GM12875 (cell line): ENCODE measurements around the gene NEK1.

Experiments
- H3K4me3 ChIP-seq: one replicate; pipeline ENCODE4 v1.5.1; 2011; ENCODE audit warnings: low read depth, low read length, control low read depth
- CTCF ChIP-seq: IDR thresholded peaks from 2 replicates; pipeline ENCODE4 v1.5.1; 2011; ENCODE audit warnings: low read depth, mild to moderate bottlenecking, control low read depth, inconsistent platforms, low read length, moderate library complexity, borderline replicate concordance; ENCODE audit not compliant: insufficient read depth

Gene NEK1

GRCh38 chr4:169645627-169646026, 33.2 kb upstream of the NEK1 start:
- no peak overlapping the region for H3K4me3 ChIP-seq
- TF ChIP-seq CTCF = no peak

GRCh38 chr4:169644802-169645201, 32.4 kb upstream of the NEK1 start:
- TF ChIP-seq CTCF = no peak
- no peak overlapping the region for H3K4me3 ChIP-seq

- no peak overlapping the region for H3K4me3 ChIP-seq
- TF ChIP-seq CTCF = no peak
Observed at GRCh38 chr4:169640261-169640870, 28.0 kb upstream of the NEK1 start.

GRCh38 chr4:169634975-169635374, 22.6 kb upstream of the NEK1 start:
- no peak overlapping the region for H3K4me3 ChIP-seq
- no peak for TF ChIP-seq CTCF

- H3K4me3 ChIP-seq = no peak overlapping the region
- TF ChIP-seq CTCF = no peak
Observed at GRCh38 chr4:169632896-169633295, 20.5 kb upstream of the NEK1 start.

- no peak overlapping the region for H3K4me3 ChIP-seq
- no peak for TF ChIP-seq CTCF
Observed at GRCh38 chr4:169630069-169630468, 17.7 kb upstream of the NEK1 start.

GRCh38 chr4:169628579-169628978, 16.2 kb upstream of the NEK1 start:
- no peak for TF ChIP-seq CTCF

More at GRCh38 chr4:169628579-169628978, 16.2 kb upstream of the NEK1 start:
- no peak overlapping the region for H3K4me3 ChIP-seq
